GM13976 (cell line): ENCODE data around the gene FARS2.

ENCODE experiments used
- DNase-seq: peaks from one replicate; pipeline ENCODE4 v3.0.0; 2012; ENCODE audit warnings: low spot score
- in situ Hi-C: fragments of 300-500 bp; cut with MboI; formaldehyde crosslinking; loops from one replicate; pipeline ENCODE4 v1.12.0; 2022; ENCODE audit warnings: low sequenced_read_pairs, mixed read lengths, inconsistent platforms; ENCODE audit not compliant: unreplicated experiment
- TF ChIP-seq, protein P1 (sequence below): IDR thresholded peaks from 2 replicates; pipeline ENCODE4 v1.5.1; 2012; ENCODE audit warnings: borderline replicate concordance, mild to moderate bottlenecking; ENCODE audit not compliant: insufficient read depth; ENCODE audit errors: extremely low read depth, missing control alignments, control extremely low read depth

Gene FARS2

DNA sequence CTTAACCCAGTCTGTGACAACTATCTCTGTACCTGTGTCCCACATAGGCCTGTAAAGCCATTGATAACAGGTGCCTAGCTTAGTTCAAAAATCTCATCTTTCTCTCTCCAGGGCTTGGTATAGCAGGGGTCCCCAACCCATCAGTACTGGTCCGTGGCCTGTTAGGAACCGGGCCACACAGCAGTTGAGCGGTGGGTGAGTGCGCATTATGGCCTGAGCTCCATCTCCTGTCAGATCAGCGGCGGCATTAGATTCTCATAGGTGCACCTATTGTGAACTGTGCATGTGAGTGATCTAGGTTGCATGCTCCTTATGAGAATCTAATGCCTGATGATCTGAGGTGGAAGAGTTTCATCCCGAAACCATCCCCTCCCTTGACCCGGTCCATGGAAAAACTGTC, 3.9 kb upstream of the FARS2 start:
- TF ChIP-seq, protein P1, sequence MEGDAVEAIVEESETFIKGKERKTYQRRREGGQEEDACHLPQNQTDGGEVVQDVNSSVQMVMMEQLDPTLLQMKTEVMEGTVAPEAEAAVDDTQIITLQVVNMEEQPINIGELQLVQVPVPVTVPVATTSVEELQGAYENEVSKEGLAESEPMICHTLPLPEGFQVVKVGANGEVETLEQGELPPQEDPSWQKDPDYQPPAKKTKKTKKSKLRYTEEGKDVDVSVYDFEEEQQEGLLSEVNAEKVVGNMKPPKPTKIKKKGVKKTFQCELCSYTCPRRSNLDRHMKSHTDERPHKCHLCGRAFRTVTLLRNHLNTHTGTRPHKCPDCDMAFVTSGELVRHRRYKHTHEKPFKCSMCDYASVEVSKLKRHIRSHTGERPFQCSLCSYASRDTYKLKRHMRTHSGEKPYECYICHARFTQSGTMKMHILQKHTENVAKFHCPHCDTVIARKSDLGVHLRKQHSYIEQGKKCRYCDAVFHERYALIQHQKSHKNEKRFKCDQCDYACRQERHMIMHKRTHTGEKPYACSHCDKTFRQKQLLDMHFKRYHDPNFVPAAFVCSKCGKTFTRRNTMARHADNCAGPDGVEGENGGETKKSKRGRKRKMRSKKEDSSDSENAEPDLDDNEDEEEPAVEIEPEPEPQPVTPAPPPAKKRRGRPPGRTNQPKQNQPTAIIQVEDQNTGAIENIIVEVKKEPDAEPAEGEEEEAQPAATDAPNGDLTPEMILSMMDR: no peak
- DNase-seq: no peak
- in situ Hi-C loops: no loop called here

DNA sequence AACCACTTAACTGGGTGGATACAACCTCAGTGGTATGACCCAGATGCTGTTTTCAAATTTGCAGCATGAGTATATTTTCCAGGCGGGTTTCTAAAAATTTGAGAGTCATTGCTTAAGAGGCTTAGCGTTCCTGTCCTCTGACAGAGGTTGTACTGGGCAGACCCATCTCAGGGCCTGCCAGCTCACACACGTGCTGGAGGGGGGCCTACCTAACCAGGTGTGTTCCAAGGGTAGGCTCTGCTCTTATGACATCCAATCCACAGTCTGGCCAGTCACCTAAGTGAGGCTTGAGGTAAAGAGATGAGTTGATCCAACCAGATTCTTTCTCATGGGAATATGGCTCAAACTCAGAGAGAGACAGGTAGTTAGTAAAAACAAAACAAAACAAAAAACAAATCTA, 1.9 kb upstream of the FARS2 start:
- in situ Hi-C loops: no loop called here
- no peak for DNase-seq
- TF ChIP-seq, protein P1: no peak

DNA sequence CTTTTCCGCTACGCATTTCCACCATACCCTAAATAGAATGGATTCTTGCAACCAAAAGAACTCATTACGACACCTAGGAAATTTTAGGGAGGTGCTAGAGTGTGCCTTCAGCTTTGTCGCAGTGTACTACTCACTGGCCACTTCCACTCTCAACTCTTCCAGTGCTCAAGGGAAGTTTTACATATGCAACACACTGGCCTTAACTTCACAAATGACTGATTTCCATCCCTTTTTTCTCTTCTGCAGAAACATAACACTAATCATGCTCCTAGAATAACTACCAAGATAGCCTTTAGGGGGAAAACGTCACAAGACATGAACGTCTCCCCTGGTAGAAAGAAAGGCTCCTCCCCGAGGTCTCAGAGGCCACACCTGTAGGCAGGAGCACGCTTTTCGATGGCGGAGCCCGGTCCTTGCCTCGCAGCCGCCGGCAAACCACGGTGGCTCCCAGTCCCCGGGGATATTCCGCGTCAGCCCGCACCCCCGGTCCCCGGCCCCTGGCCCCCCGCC, 1.1 kb upstream of the FARS2 start:
- TF ChIP-seq, protein P1: no peak
- peak; percentile 82 for DNase-seq
- in situ Hi-C loops: no loop called here

DNA sequence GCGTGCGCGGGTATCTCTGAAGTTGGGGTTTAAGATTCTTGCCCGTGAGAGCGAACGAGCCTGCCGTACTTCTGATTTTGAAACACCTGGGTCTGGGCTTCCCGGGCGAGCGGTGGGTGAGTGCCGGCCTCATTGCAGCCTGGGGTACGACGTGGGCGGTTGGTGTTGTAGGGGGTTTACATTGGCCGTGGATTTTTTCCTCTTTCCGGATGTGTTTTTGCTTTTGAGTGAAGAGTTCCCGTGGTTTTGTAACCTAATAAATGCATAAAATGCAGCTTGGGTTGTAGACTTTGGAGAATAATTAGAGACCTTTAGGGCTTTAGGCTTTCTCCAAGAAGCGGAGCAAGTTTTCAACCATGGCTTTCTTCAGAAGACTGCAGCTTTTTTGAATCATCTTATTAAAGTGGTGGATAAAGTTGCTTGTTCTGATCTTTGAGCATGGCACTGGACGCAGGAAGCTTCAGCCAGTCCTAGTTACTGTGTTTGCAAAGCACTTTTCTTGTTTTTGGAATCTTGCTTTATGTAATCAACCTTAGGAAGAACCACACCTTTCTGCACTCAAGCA, 314 bp downstream of the FARS2 start:
- DNase-seq: no peak
- in situ Hi-C loops: no loop called here
- TF ChIP-seq, protein P1: no peak

DNA sequence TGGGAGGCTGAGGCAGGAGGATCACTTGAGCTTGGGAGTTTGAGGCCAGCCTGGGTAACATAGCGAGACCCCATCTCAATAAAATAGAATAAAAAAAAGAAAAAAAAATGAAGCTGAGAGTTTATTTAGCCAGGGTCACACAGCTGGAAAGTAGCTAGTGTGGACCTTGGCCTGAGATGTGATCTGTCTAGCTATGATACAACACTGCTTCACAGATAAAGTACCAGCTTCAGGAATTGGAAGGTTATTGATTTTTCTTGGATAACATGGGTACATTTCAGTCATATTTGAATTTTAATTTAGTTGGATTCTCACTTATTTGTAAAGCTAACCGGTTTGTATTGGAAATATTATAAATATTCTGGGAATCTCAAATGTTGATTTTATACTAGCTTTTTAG, 5.1 kb downstream of the FARS2 start:
- in situ Hi-C loops: no loop called here

DNA sequence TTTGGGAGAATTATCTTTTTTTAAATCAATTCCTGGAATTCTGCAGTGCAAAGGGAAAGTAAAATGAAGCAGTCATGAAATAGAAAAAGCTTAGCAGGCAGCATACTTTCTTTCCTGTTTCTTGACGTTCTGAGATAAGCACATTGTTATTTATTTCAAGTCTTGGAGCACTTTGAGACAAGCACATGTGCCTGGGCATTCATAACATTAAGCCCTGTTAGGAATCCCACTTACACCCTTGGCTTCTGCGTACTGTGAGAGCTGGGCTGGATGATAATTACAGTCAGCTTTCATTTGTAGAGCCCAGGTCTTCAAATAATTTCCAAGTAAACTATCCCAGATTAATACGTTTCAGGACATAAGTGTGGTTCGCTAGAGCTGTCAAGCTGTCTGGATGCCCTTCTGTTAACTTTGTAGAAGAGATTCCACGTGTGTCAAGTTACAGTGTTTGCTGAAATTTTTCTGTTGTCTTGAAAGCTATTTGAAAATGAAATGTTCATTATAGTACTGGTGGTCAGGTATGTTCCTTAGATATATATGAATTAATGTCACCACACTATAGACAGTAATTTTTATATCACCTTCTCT, 8.9 kb downstream of the FARS2 start:
- TF ChIP-seq, protein P1: no peak
- DNase-seq: no peak
- in situ Hi-C loops: no loop called here

More for the DNA sequence above, 5.1 kb downstream of the FARS2 start:
- DNase-seq: no peak
- TF ChIP-seq, protein P1: no peak

DNA sequence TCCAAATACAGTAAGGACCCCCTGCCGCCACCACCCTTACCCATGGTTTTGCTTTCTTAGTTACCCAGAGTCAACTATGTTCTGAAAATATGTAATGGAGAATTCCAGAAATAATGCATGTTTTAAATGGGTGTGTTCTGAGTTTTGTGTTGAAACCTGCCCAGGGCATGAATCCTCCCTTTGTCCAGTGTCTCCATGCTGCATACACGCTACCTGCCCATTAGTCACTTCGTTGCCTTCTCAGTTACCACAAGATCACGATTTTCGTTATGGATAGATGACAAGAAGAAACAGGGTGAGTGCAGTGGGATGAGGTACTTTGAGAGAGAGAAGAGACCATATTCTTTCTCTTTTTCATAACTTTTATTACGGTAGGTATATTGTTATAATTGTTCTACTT, 10.6 kb downstream of the FARS2 start:
- in situ Hi-C loops: no loop called here
- TF ChIP-seq, protein P1: no peak

More for the DNA sequence above, 10.6 kb downstream of the FARS2 start:
- DNase-seq: no peak
